BJ (cell line): ENCODE measurements around the gene ZDHHC11. TPM values are rescaled to one million over a fixed set of nuclear protein-coding genes. Genes with fewer than 3 reads are reported as not detected.
"Not testable (repeated sequence)": the region's sequence is repeated elsewhere in the genome, so short reads cannot be mapped to it uniquely, and the experiment has no call there.

Experiments
- CTCF ChIA-PET: fragments of 350-600 bp; formaldehyde crosslinking; extraction: SDS; loops from one replicate; lab custom pipeline; 2021; ENCODE audit warnings: antibody characterized with exemption, inconsistent platforms; lab: Yijun Ruan, JAX
- POLR2A ChIA-PET: fragments of 300-600 bp; sonication (Branson Sonifier 250); formaldehyde crosslinking; extraction: SDS; loops from one replicate; lab custom pipeline; 2021; ENCODE audit warnings: antibody characterized with exemption; lab: Charles Lee
- DNase-seq: peaks from one replicate; pipeline ENCODE4 v3.0.0-alpha.2; 2011; ENCODE audit warnings: low read depth
- H3K27me3 ChIP-seq: 2 replicates; pipeline ENCODE4 v1.6.0; 2011; ENCODE audit warnings: low read length; ENCODE audit not compliant: control insufficient read depth, insufficient read depth
- H3K36me3 ChIP-seq: 2 replicates; pipeline ENCODE4 v1.5.1; 2011; ENCODE audit warnings: low read length; ENCODE audit not compliant: control insufficient read depth, insufficient read depth
- H3K4me3 ChIP-seq: 2 replicates; pipeline ENCODE4 v1.5.1; 2011; ENCODE audit warnings: low read depth, mild to moderate bottlenecking, control low read depth, low read length
- CTCF ChIP-seq: IDR thresholded peaks from 2 replicates; pipeline ENCODE4 v1.5.1; 2011; ENCODE audit warnings: low read depth, mild to moderate bottlenecking, control low read depth, inconsistent platforms, low read length, moderate library complexity; ENCODE audit not compliant: insufficient read depth
- polyA plus RNA-seq: library from polyadenylated mRNA; depleted of rRNA; stranded (reverse); fragments of >200 nt; gene quantifications from 2 replicates; pipeline ENCODE4 v1.2.3, GENCODE V29; 2011

The ZDHHC11 gene
- polyA plus RNA-seq, 1 experiment = 0.15 TPM

DNA sequence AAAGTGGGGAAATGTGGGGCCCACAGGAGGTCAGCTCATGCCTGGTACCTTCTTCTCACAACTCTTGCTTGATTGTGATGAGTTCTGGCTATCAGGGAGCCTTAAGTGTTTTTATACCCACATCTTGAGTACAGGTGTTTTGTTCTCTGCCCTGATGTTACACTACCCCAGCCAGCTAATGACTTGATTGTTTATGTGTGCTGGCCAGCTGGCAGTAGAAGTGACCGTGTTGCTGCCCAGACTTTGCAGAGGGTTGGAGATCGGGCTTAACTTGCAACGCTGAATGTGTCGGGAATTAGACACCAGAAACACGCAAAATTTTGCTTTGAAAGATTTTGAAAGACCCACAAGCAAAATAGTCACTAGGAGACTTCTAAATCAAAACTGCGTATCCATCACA is 49.3 kb downstream of the ZDHHC11 start:
- ChIA-PET CTCF (no interaction called here), POLR2A (no interaction called here)
- DNase-seq = no peak
- no peaks in the 10 kb centered on the region for H3K36me3 ChIP-seq
- H3K4me3 ChIP-seq = no peak overlapping the region
- no peaks in the 10 kb centered on the region for H3K27me3 ChIP-seq
- TF ChIP-seq CTCF = no peak

- DNase-seq, CTCF ChIA-PET, H3K36me3 ChIP-seq: not testable (repeated sequence)
Measured at GRCh38 chr5:801055-801454, 49.7 kb downstream of the ZDHHC11 start.

GRCh38 chr5:798505-799138 is 52.2 kb downstream of the ZDHHC11 start:
- DNase-seq, H3K36me3 ChIP-seq, POLR2A ChIA-PET, CTCF ChIA-PET, H3K27me3 ChIP-seq, H3K4me3 ChIP-seq: not testable (repeated sequence)

More at GRCh38 chr5:801055-801454, 49.7 kb downstream of the ZDHHC11 start:
- POLR2A ChIA-PET, H3K4me3 ChIP-seq, H3K27me3 ChIP-seq: not testable (repeated sequence)

DNA sequence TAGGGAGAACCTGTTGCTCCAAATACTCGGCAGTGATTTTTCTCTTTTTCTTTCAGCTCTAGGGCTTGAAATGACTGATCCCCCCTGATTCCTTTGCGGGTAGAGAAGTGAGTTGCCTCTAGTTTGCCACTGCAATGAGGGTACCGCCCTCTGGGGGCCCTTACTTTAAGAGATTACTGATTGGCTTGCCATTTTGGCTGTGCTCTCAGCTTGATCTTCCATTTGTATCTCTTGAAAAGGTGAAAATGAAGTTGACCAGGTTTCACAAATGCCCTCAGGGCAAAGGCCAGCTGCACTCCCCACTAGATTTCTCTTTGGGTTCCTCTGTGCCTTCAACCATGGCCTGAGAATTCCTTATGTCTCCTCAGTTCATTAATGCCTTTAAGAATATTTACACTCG is 52.8 kb downstream of the ZDHHC11 start:
- H3K36me3 ChIP-seq, POLR2A ChIA-PET, CTCF ChIA-PET, H3K4me3 ChIP-seq, H3K27me3 ChIP-seq, DNase-seq: not testable (repeated sequence)

GRCh38 chr5:795873-796272 is 54.9 kb downstream of the ZDHHC11 start:
- DNase-seq, POLR2A ChIA-PET: not testable (repeated sequence)

DNA sequence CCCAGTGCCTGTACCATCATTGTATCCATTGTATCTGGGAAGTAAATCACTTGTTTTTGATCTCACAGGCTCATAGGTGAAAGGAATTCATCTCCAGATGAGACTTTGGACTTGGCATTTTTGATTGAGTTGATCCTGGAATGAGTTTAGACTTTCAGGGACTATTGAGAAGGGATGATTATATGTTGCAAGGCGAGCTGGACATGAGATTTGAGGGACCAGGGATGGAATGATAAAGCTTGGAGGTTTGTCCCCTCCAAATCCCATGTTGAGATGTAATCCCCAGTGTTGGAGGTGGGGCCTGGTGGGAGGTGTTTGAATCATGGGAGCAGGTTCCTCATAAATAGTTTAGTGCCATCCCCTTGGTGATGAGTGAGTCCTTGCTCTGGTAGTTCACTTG is 55.8 kb downstream of the ZDHHC11 start:
- H3K36me3 ChIP-seq, H3K4me3 ChIP-seq, DNase-seq, H3K27me3 ChIP-seq, POLR2A ChIA-PET, CTCF ChIA-PET: not testable (repeated sequence)

More at GRCh38 chr5:795873-796272, 54.9 kb downstream of the ZDHHC11 start:
- H3K4me3 ChIP-seq, H3K36me3 ChIP-seq, CTCF ChIA-PET, H3K27me3 ChIP-seq: not testable (repeated sequence)

DNA sequence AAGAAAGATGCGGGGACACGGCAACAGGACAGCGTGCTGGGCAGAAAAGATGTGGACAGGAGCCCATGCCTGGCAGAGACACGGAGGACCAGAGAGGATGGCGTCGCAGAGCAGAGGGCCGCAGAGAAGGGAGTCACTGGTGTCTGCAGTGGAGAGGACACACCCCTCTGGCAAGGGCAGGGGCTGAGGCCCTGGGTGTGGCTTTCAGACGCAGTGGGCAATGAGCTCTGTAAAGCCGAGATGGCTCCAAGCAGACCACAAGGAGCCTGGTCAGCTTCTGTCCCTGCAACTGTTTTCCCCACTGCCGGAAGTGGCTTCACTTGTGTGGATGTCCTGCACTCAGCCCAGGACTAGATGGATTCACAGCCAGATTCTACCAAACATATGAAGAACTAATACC is 62.1 kb downstream of the ZDHHC11 start:
- H3K27me3 ChIP-seq, CTCF ChIA-PET, H3K36me3 ChIP-seq, DNase-seq, H3K4me3 ChIP-seq, POLR2A ChIA-PET: not testable (repeated sequence)

GRCh38 chr5:787857-788233 is 62.9 kb downstream of the ZDHHC11 start:
- H3K36me3 ChIP-seq, DNase-seq, H3K4me3 ChIP-seq, POLR2A ChIA-PET, CTCF ChIA-PET, H3K27me3 ChIP-seq: not testable (repeated sequence)

DNA sequence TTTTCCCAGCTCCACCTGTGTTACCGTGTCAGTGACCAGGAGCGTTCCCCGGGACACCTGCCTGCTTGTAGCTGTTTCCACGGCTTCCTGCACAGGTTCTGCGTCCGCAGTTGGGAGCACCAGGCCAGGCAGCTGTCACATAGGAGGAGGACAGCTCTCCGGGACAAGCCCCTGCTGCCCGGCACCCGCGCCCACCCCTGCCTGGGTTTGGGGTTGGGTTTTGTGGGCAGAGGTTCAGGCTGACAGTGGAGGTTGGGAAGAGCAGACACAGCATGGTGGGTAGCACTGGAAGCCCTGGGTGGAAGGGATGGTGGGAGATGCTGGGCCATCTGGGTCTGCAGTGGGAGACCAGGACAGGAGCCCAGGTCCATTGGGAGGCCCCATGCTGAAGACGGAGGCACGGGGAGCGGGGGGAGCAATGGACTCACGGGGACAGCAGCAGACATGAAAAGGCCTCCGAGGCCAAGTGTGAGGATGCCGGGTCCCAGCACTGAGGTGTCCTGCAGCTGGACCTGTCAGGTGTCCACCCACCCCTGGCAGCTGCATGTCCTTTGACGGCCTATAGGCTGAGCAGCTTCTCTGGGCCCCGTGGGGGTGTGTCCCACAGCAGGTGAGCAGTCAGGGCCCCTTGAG is 63.4 kb downstream of the ZDHHC11 start:
- H3K4me3 ChIP-seq, CTCF ChIA-PET, H3K36me3 ChIP-seq, DNase-seq, POLR2A ChIA-PET, H3K27me3 ChIP-seq: not testable (repeated sequence)

- H3K36me3 ChIP-seq, DNase-seq, CTCF ChIA-PET, H3K27me3 ChIP-seq, POLR2A ChIA-PET: not testable (repeated sequence)
- peak overlapping the region; percentile 5 for H3K4me3 ChIP-seq
Measured at GRCh38 chr5:785181-785705, 65.5 kb downstream of the ZDHHC11 start.

GRCh38 chr5:784428-785177 is 66.2 kb downstream of the ZDHHC11 start, which contains the start of gene ZDHHC11B:
ZDHHC11B (minus strand) TSS chr5:784729; CDS start chr5:766919, 17,810 bp downstream.
- H3K36me3 ChIP-seq, DNase-seq, H3K27me3 ChIP-seq, CTCF ChIA-PET, POLR2A ChIA-PET: not testable (repeated sequence)
- H3K4me3 ChIP-seq = peak within 1 kb of the TSS; percentile 35
